NCI-H2227 (cell line): ENCODE data around the gene LRIT1.
A peak's percentile ranks its signal among the peaks of the same experiment; 100 is the strongest.
"Not testable (repeated sequence)": the region's sequence is repeated elsewhere in the genome, so short reads cannot be mapped to it uniquely, and the experiment has no call there.

ENCODE experiments used
- DNase-seq: peaks from one replicate; lab custom pipeline; 2025; ENCODE audit not compliant: unreplicated experiment; lab: John Stamatoyannopoulos, UW

The LRIT1 gene

GRCh38 chr10:84241185-84241790 lies at the start of gene LRIT1:
Gene LRIT1, minus strand, starts transcription at chr10:84241546. Its CDS starts 107 bp downstream, at chr10:84241439.
- no peak for DNase-seq

- no peak for DNase-seq
Measured at GRCh38 chr10:84290235-84290634, 48.9 kb upstream of the LRIT1 start.

- DNase-seq, result no peak
Measured at GRCh38 chr10:84289521-84290200, 48.3 kb upstream of the LRIT1 start.

- DNase-seq, result no peak
Measured at GRCh38 chr10:84288151-84288550, 46.8 kb upstream of the LRIT1 start.

- DNase-seq, result no peak
Measured at GRCh38 chr10:84286695-84287094, 45.3 kb upstream of the LRIT1 start.

- not testable (repeated sequence) for DNase-seq
Measured at GRCh38 chr10:84279876-84280475, 38.6 kb upstream of the LRIT1 start.

GRCh38 chr10:84270708-84271107 lies 29.4 kb upstream of the LRIT1 start:
- DNase-seq, result no peak

GRCh38 chr10:84269773-84270172 lies 28.4 kb upstream of the LRIT1 start:
- DNase-seq, result no peak

- no peak for DNase-seq
Measured at GRCh38 chr10:84269162-84269561, 27.8 kb upstream of the LRIT1 start.

- peak; percentile 58 for DNase-seq
Measured at GRCh38 chr10:84267503-84268126, 26.3 kb upstream of the LRIT1 start.

GRCh38 chr10:84265418-84265817 lies 24.1 kb upstream of the LRIT1 start:
- peak; percentile 9 for DNase-seq

GRCh38 chr10:84264611-84265141 lies 23.3 kb upstream of the LRIT1 start:
- peak; percentile 73 for DNase-seq

GRCh38 chr10:84263716-84264115 lies 22.4 kb upstream of the LRIT1 start:
- DNase-seq, result no peak

- no peak for DNase-seq
Measured at GRCh38 chr10:84262190-84262956, 21.0 kb upstream of the LRIT1 start.

- no peak for DNase-seq
Measured at GRCh38 chr10:84261236-84261915, 20.0 kb upstream of the LRIT1 start.

- DNase-seq, result no peak
Measured at GRCh38 chr10:84258034-84258695, 16.8 kb upstream of the LRIT1 start.

- DNase-seq, result no peak
Measured at GRCh38 chr10:84257343-84258020, 16.1 kb upstream of the LRIT1 start.

GRCh38 chr10:84256510-84257342 lies 15.4 kb upstream of the LRIT1 start:
- no peak for DNase-seq
